Nucleus accumbens (tissue), 56 donors: ENCODE measurements around the gene NTM.

Source experiments
- DNase-seq, 56 donors: peaks; one replicate each; lab custom pipeline; 2025; lab: John Stamatoyannopoulos, UW

Gene NTM

GRCh38 chr11:131537748-131538147 is 167.3 kb downstream of the NTM start:
- DNase-seq = peak in 4 of 56 donors; percentile 34 to 46 (median 40)

- peak in 3 of 56 donors; percentile 12 to 29 (median 20) for DNase-seq
These were observed 167.9 kb downstream of the NTM start for GRCh38 chr11:131538322-131538721.

GRCh38 chr11:131540676-131541075 is 170.3 kb downstream of the NTM start:
- no peak for DNase-seq

- peak in 7 of 56 donors; percentile 14 to 41 (median 36) for DNase-seq
These were observed 173.1 kb downstream of the NTM start for GRCh38 chr11:131543389-131544025.

- peak in 21 of 56 donors; percentile 8 to 65 (median 33) for DNase-seq
These were observed 174.2 kb downstream of the NTM start for GRCh38 chr11:131544591-131544990.

- DNase-seq = peak in 7 of 56 donors; percentile 17 to 47 (median 31)
These were observed 175.9 kb downstream of the NTM start for GRCh38 chr11:131546218-131546895.

GRCh38 chr11:131549099-131549498 is 178.7 kb downstream of the NTM start:
- DNase-seq = no peak

GRCh38 chr11:131549770-131550169 is 179.4 kb downstream of the NTM start:
- DNase-seq = no peak

GRCh38 chr11:131560287-131560686 is 189.9 kb downstream of the NTM start:
- DNase-seq = no peak

GRCh38 chr11:131561501-131561900 is 191.1 kb downstream of the NTM start:
- no peak for DNase-seq

- no peak for DNase-seq
These were observed 191.6 kb downstream of the NTM start for GRCh38 chr11:131561972-131562371.

GRCh38 chr11:131568318-131568717 is 197.9 kb downstream of the NTM start:
- DNase-seq = no peak

GRCh38 chr11:131571571-131571970 is 201.2 kb downstream of the NTM start:
- DNase-seq = peak in 2 of 56 donors; percentile 22 to 27

GRCh38 chr11:131572423-131572822 is 202.0 kb downstream of the NTM start:
- peak in 15 of 56 donors; percentile 17 to 65 (median 35) for DNase-seq

GRCh38 chr11:131579932-131580387 is 209.5 kb downstream of the NTM start:
- DNase-seq = peak in 13 of 56 donors; percentile 24 to 63 (median 43)

- no peak for DNase-seq
These were observed 210.1 kb downstream of the NTM start for GRCh38 chr11:131580476-131580875.

GRCh38 chr11:131581046-131581445 is 210.6 kb downstream of the NTM start:
- DNase-seq = peak in 1 of 56 donors; percentile 19

GRCh38 chr11:131582021-131582525 is 211.7 kb downstream of the NTM start:
- DNase-seq = peak in 8 of 56 donors; percentile 29 to 63 (median 42)

- no peak for DNase-seq
These were observed 213.0 kb downstream of the NTM start for GRCh38 chr11:131583421-131583820.

GRCh38 chr11:131583938-131584337 is 213.5 kb downstream of the NTM start:
- DNase-seq = peak in 1 of 56 donors; percentile 59

GRCh38 chr11:131584785-131585592 is 214.6 kb downstream of the NTM start:
- peak; percentile 43 to 99 (median 95) for DNase-seq
